Measurements from ENCODE around the gene HDGF. TPM values are rescaled to one million over a fixed set of nuclear protein-coding genes. Genes with fewer than 3 reads are reported as not detected.

The HDGF gene
- total RNA-seq, result 109 and 191 TPM in 2 replicates

GRCh38 chr1:156751451-156751756 lies at the start of gene HDGF:
TSS of gene HDGF (minus strand) at chr1:156751675. CDS start at chr1:156751429, 246 bp downstream.

GRCh38 chr1:156767101-156767878 lies 15.8 kb upstream of the HDGF start, which contains the start of gene PRCC:
TSS of gene PRCC (plus strand) at chr1:156767535. CDS start at chr1:156767772, 237 bp downstream.

GRCh38 chr1:156740741-156741480 lies 10.6 kb downstream of the HDGF start, which contains the start of gene MRPL24:
TSS of gene MRPL24 (minus strand) at chr1:156741088. CDS start at chr1:156738704, 2,384 bp downstream.

GRCh38 chr1:156728599-156729462 lies 22.6 kb downstream of the HDGF start, which contains the start of gene ISG20L2:
TSS of gene ISG20L2 (minus strand) at chr1:156728766. CDS start at chr1:156727652, 1,114 bp downstream.

GRCh38 chr1:156727926-156728598 lies 23.4 kb downstream of the HDGF start, which contains the start of gene METTL25B:
TSS of gene METTL25B (plus strand) at chr1:156728469. CDS start at chr1:156729105, 636 bp downstream.

GRCh38 chr1:156705321-156705917 lies 46.1 kb downstream of the HDGF start, which contains the start of gene CRABP2:
TSS of gene CRABP2 (minus strand) at chr1:156705583. CDS start at chr1:156705446, 137 bp downstream.

Other genes with a start within 250 kb of the HDGF start
- gene IQGAP3, start 179.1 kb downstream of the HDGF start, total RNA-seq, result 1.5 and 14.8 TPM in 2 replicates
- gene TTC24, start 172.0 kb downstream of the HDGF start, total RNA-seq, result not detected in 2 replicates
- gene NAXE, start 159.9 kb downstream of the HDGF start, total RNA-seq, result 51.7 and 57.9 TPM in 2 replicates
- gene GPATCH4, start 150.2 kb downstream of the HDGF start, total RNA-seq, result 13.4 and 20.9 TPM in 2 replicates
- 0.14 TPM in 1 of 2 replicates, not detected in the other for gene HAPLN2, start 132.3 kb downstream of the HDGF start, total RNA-seq
- not detected in 2 replicates for gene BCAN, start 109.6 kb downstream of the HDGF start, total RNA-seq
- 5.0 and 21.8 TPM in 2 replicates for gene NES, start 74.3 kb downstream of the HDGF start, total RNA-seq
- gene CRABP2, start 46.1 kb downstream of the HDGF start, total RNA-seq, result 10.6 and 19.9 TPM in 2 replicates
- gene METTL25B, start 23.2 kb downstream of the HDGF start, total RNA-seq, result 9.1 and 10.4 TPM in 2 replicates
- 7.7 and 9.5 TPM in 2 replicates for gene ISG20L2, start 22.9 kb downstream of the HDGF start, total RNA-seq
- 31.4 and 31.5 TPM in 2 replicates for gene MRPL24, start 10.6 kb downstream of the HDGF start, total RNA-seq
- gene PRCC, start 15.9 kb upstream of the HDGF start, total RNA-seq, result 8.6 and 12.8 TPM in 2 replicates
- 0.30 TPM in 1 of 2 replicates, not detected in the other for gene SH2D2A, start 65.2 kb upstream of the HDGF start, total RNA-seq
- not detected in 2 replicates for gene INSRR, start 107.4 kb upstream of the HDGF start, total RNA-seq
- not detected in 2 replicates for gene NTRK1, start 109.2 kb upstream of the HDGF start, total RNA-seq
- 4.5 and 13.6 TPM in 2 replicates for gene PEAR1, start 142.0 kb upstream of the HDGF start, total RNA-seq
- 0.37 TPM in 1 of 2 replicates, not detected in the other for gene LRRC71, start 169.0 kb upstream of the HDGF start, total RNA-seq